Activated CD4-positive, alpha-beta memory T cell treated with anti-CD3 and anti-CD28 coated beads for 36 hours (primary cell): ENCODE measurements around the gene COPG1. TPM values are rescaled to one million over a fixed set of nuclear protein-coding genes. Genes with fewer than 3 reads are reported as not detected.
"Not testable (repeated sequence)": the region's sequence is repeated elsewhere in the genome, so short reads cannot be mapped to it uniquely, and the experiment has no call there.

Source experiments
- CTCF ChIA-PET: fragments of 350-600 bp; sonication (Branson Sonifier 250); formaldehyde crosslinking; loops from one replicate; lab custom pipeline; 2021; ENCODE audit warnings: antibody characterized with exemption, inconsistent platforms; lab: Charles Lee
- POLR2A ChIA-PET: fragments of 350-600 bp; sonication (Branson Sonifier 250); formaldehyde crosslinking; loops from one replicate; lab custom pipeline; 2021; ENCODE audit warnings: antibody characterized with exemption; lab: Charles Lee
- DNase-seq: peaks from one replicate; pipeline ENCODE4 v3.0.0-alpha.2; 2020
- H3K27ac Mint-ChIP-seq: one replicate; pipeline ENCODE4 v1.8.0; 2021; ENCODE audit warnings: mixed read lengths
- H3K27me3 Mint-ChIP-seq: one replicate; pipeline ENCODE4 v1.8.0; 2021; ENCODE audit warnings: mixed read lengths
- H3K36me3 Mint-ChIP-seq: one replicate; pipeline ENCODE4 v1.8.0; 2021; ENCODE audit warnings: mixed read lengths
- H3K4me1 Mint-ChIP-seq: one replicate; pipeline ENCODE4 v1.8.0; 2021; ENCODE audit warnings: low read depth, mixed read lengths
- H3K4me3 Mint-ChIP-seq: one replicate; pipeline ENCODE4 v1.8.0; 2021; ENCODE audit warnings: mild to moderate bottlenecking, mixed read lengths
- H3K9me3 Mint-ChIP-seq: one replicate; pipeline ENCODE4 v1.8.0; 2021; ENCODE audit warnings: mixed read lengths
- intact Hi-C: fragments of 100-400 bp; cut with micrococcal nuclease; formaldehyde crosslinking; loops from one replicate; pipeline ENCODE4 v1.15.1; 2023
- total RNA-seq, 2 experiments: library from RNA; stranded (reverse); gene quantifications; one replicate each; pipeline ENCODE4 v1.2.3, GENCODE V29; 2021

The COPG1 gene
- total RNA-seq, 2 experiments from 2014 or later: 154 to 162 TPM

DNA sequence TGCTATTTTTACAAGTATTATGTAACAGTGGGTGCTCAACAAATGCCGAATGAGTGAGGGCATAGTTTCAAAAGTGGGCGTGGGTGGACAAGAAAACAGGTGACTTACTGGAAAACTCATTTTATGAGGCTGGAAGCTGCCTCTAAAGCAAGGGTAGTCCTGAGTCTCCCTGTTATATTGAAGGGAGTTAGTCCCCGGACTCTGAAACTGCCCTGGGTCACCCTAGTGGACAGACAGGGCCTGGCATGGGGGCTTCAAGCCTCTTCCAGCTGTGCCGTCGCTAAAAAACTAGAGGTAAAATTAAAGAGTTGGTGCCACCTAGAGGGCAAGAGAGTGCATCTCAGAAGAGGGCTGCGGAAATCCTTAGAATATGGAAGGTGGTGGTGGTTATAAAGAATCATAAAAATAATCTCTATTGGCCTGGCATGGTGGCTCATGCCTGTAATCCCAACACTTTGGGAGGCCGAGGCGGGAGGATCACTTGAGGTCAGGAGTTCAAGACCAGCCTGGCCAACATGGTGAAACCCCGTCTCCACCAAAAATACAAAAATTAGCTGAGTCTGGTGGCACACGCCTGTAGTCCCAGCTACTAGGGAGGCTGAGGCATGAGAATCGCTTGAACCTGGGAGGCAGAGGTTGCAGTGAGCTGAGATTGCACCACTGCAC lies 3.6 kb upstream of the COPG1 start:
- POLR2A ChIA-PET: interaction anchor here (0.7 to 1.9 kb wide), 7 partner anchors 21 to 84 kb away, joined by 3 to 9 read pairs (median 5); partner anchors contain the start of gene CNBP
- intact Hi-C loops: loop anchor here (1.0 kb wide), 4 partner anchors 84 to 275 kb away; partner anchors contain the start of gene ISY1
- Mint-ChIP-seq H3K4me1 (peaks cover 29% of the 10 kb centered on the region), H3K36me3 (peaks cover 12% of the 10 kb centered on the region)
- peak; percentile 80 for DNase-seq
- not testable (repeated sequence) for H3K4me3 Mint-ChIP-seq, H3K27ac Mint-ChIP-seq, H3K27me3 Mint-ChIP-seq, H3K9me3 Mint-ChIP-seq
- CTCF ChIA-PET: interaction anchor here (0.7 to 6.8 kb wide), 46 partner anchors 10 to 628 kb away, joined by 3 to 113 read pairs (median 5); partner anchors contain the start of genes CNBP and RAB43

DNA sequence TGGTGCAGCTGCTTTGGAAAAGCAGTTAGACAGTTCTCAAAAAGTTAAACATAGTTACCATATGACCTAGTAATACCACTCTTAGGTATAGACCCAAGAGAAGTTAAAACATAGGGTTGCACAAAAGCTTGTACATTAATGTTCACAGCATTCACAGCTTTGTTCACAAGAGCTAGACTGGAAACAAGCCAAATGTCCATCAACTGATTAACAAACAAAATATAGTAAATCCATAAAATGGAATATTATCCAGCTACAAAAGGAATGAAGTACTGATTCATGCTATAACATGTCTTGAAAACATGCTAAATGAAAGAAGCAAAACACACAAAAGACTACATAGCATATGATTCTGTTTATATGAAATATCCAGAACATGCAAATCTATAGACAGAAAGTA lies 2.8 kb upstream of the COPG1 start:
- H3K9me3 Mint-ChIP-seq: peaks cover 3% of the 10 kb centered on the region
- peaks cover 12% of the 10 kb centered on the region for H3K36me3 Mint-ChIP-seq
- H3K27ac Mint-ChIP-seq: no peak overlapping the region
- POLR2A ChIA-PET: interaction anchor here (0.8 to 1.9 kb wide), 4 partner anchors 22 to 85 kb away, joined by 3 to 9 read pairs (median 6); partner anchors contain the start of gene CNBP
- H3K4me3 Mint-ChIP-seq: no peak overlapping the region
- no peaks in the 10 kb centered on the region for H3K27me3 Mint-ChIP-seq
- intact Hi-C loops: no loop called here
- H3K4me1 Mint-ChIP-seq: peaks cover 29% of the 10 kb centered on the region
- CTCF ChIA-PET: interaction anchor here (0.8 to 6.8 kb wide), 31 partner anchors 9 to 442 kb away, joined by 3 to 113 read pairs (median 6); partner anchors contain the start of genes CNBP and RAB43
- DNase-seq: no peak

DNA sequence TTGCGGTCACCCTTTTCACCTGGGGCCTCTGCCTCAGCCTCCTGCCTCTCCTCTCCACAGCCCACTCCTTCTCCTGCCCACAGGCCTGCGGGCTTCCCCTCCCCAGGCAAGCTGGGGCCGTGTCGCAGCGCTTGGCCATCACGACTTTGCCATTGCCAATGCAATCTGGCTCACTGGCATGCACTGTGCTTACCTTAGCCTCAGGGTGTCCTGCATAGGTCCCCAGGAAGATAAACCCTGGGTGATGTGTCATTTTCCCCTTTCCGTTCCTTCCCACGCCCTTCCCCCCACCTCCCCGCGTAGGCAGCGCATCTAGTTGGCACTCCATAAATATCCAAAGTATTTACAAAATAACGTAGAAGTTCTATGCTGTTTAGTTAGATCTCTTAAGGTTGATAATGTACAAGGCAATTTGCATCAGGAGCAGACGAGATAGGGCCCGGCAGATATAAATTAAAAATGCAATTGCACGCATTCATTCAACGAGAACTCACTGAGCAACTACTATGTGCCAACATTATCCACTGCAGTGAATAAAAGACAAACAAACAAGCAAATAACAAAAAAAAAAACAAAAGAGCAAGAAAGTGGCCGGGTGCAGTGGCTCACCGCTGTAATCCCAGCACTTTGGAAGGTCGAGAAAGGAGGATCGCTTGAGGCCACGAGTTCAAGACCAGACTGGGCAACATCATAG lies 973 bp upstream of the COPG1 start:
- ChIA-PET POLR2A (interaction anchor here (0.9 to 2.4 kb wide), 10 partner anchors 10 to 250 kb away, joined by 3 to 17 read pairs (median 7); partner anchors contain the start of gene RAB43), CTCF (interaction anchor here (1.0 to 6.8 kb wide), 7 partner anchors 9 to 277 kb away, joined by 3 to 111 read pairs (median 4); no protein-coding TSS in a partner anchor)
- Mint-ChIP-seq H3K4me1 (peaks cover 38% of the 10 kb centered on the region), H3K27me3 (no peaks in the 10 kb centered on the region), H3K36me3 (peaks cover 25% of the 10 kb centered on the region), H3K27ac (peak overlapping the region; percentile 93), H3K9me3 (no peaks in the 10 kb centered on the region), H3K4me3 (peak overlapping the region; percentile 89)
- peak; percentile 21 for DNase-seq
- intact Hi-C loops: loop anchor here (2.0 kb wide), 2 partner anchors 34 to 66 kb away; no protein-coding TSS in a partner anchor

DNA sequence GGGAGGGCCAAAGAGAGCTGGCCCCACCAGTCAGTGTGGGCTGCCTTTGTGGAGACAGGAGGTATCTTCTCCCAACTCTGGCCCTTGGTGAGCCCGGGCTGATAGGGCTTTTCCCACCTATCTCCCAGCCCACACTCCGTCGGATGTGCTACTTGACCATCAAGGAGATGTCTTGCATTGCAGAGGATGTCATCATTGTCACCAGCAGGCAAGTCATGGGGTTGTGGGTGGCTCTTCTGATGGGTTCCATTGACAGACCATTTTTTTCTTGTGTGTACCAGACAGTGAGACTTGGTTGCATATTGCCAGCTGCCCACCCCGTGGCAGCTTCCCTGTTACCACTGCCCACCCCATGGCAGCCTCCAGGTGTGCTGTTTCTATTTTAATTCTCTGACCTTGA lies 3.3 kb downstream of the COPG1 start:
- Mint-ChIP-seq H3K9me3 (no peaks in the 10 kb centered on the region), H3K4me3 (no peak overlapping the region), H3K27ac (no peak overlapping the region), H3K27me3 (no peaks in the 10 kb centered on the region), H3K36me3 (peaks cover 54% of the 10 kb centered on the region), H3K4me1 (peaks cover 29% of the 10 kb centered on the region)
- CTCF ChIA-PET: interaction anchor here (0.8 to 1.8 kb wide), 5 partner anchors 83 to 283 kb away, joined by 3 to 12 read pairs (median 3); no protein-coding TSS in a partner anchor
- no peak for DNase-seq
- intact Hi-C loops: no loop called here
- POLR2A ChIA-PET: interaction anchor here (1.0 to 1.5 kb wide), 2 partner anchors 60 to 131 kb away, joined by 3 read pairs; partner anchors contain the start of gene RAB43

DNA sequence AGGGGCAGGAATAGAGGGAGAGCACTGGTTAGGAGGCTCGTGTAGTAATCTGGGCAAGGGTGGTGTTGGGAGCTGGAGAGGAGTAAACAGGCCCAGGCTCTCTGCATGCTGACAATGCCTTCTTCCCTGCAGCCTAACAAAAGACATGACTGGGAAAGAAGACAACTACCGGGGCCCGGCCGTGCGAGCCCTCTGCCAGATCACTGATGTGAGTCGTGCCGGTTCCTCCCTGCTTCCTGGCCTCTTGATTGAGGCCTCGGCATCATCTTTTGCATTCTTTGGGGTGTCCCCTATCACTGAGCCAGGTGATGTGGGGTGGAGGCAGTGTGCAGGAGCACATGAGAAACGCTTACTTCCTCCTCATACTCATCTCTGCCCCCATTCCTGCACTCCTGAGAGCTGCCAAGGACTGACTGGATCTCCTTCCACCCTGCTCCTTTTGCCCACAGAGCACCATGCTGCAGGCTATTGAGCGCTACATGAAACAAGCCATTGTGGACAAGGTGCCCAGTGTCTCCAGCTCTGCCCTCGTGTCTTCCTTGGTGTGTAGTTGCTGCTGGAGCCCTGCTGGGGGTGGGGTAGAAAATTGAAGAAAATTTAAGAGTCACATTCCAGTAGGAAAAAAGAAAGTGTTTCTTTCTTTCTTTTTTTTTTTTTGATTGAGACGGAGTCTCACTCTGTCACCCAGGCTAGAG lies 5.3 kb downstream of the COPG1 start:
- ChIA-PET CTCF (interaction anchor here (1.6 kb wide), 1 partner anchor 9 kb away, joined by 6 read pairs; no protein-coding TSS in a partner anchor), POLR2A (no interaction called here)
- H3K4me3 Mint-ChIP-seq: no peak overlapping the region
- peaks cover 17% of the 10 kb centered on the region for H3K4me1 Mint-ChIP-seq
- no peak overlapping the region for H3K27ac Mint-ChIP-seq
- no peak for DNase-seq
- no peaks in the 10 kb centered on the region for H3K9me3 Mint-ChIP-seq
- no peaks in the 10 kb centered on the region for H3K27me3 Mint-ChIP-seq
- peaks cover 62% of the 10 kb centered on the region for H3K36me3 Mint-ChIP-seq
- intact Hi-C loops: no loop called here

DNA sequence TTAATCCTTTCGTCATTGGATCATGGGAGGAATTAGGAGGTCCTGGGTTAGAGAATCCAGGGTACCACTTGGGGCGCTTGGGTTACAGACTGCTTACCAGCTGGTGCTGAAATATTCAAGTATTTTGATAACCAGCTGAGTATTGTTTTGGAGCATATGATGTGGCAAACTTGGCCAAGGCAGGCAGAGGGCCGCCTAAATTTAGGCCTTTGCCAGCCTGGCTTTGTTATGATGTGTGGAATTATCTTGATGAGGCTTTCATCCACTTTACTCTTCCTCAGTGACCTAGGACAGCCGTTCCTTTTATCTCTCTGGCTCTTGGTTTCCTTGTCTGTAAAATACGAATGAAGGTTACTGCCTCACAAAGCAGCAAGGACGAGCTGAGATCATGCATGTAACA lies 6.9 kb downstream of the COPG1 start:
- Mint-ChIP-seq H3K27ac (no peak overlapping the region), H3K4me1 (peaks cover 9% of the 10 kb centered on the region), H3K4me3 (no peak overlapping the region), H3K36me3 (peaks cover 60% of the 10 kb centered on the region), H3K27me3 (no peaks in the 10 kb centered on the region), H3K9me3 (no peaks in the 10 kb centered on the region)
- intact Hi-C loops: no loop called here
- CTCF ChIA-PET: interaction anchor here (1.3 to 1.6 kb wide), 2 partner anchors 10 to 203 kb away, joined by 3 to 6 read pairs; no protein-coding TSS in a partner anchor
- POLR2A ChIA-PET: no interaction called here
- DNase-seq: no peak

DNA sequence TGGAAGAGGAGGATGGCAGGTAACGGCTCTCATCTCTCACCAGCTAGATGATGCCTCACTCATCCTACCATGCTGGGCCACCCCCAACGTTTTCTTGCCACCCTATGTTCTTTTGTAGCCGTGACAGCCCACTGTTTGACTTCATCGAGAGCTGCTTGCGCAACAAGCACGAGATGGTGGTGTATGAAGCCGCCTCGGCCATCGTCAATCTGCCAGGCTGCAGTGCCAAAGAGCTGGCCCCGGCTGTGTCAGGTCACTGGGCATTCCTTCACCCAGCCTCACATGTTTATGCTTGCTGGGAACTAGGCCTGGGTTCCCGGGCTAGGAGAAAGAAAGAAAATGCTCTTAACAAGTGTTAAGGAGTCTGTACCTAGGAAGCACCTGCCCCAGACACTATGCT lies 8.2 kb downstream of the COPG1 start:
- H3K27me3 Mint-ChIP-seq: no peaks in the 10 kb centered on the region
- H3K9me3 Mint-ChIP-seq: no peaks in the 10 kb centered on the region
- no peak for DNase-seq
- no peak overlapping the region for H3K27ac Mint-ChIP-seq
- H3K36me3 Mint-ChIP-seq: peaks cover 56% of the 10 kb centered on the region
- intact Hi-C loops: no loop called here
- ChIA-PET POLR2A (no interaction called here), CTCF (no interaction called here)
- H3K4me1 Mint-ChIP-seq: peaks cover under 1% of the 10 kb centered on the region
- no peak overlapping the region for H3K4me3 Mint-ChIP-seq

DNA sequence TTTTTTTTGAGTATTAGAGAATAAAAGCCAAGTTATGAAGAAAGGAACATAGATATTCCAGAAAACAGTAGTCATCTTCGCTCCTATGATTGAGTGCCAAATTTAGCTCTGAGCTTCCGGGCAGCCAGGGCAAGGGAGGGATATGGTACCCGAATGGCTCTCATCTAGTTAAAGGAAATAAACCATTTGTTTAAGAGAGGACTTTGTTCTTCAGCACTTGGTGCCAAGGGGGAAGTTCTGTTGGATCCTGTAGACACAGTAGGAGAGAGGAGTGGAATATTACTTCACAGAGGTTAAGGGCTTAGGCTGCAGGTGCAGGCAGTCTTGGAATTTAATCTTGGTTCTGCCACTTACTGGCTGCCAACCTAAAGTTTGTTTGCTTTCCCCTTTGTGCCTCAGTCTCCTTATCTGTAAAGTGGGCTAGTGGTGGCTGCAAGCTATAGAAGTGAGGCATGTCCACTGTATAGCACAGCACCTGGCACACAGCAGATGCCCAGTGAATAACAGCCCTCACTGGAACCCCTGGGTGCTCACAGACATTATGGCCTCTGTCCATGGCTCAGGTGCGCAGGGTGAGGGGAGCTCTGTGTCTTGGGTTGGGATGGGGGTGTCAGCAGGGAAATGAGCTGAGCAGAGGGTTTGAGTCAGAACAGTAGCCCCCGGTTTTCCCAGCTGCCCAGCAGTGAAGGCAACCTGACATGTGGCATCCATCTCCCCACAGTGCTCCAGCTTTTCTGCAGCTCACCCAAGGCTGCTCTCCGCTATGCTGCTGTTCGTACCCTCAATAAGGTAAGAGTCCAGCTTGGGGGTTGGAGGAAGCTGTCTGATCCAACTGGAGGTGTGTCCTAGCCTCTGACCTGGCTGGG lies 10.4 kb downstream of the COPG1 start:
- Mint-ChIP-seq H3K27ac (no peak overlapping the region), H3K9me3 (no peaks in the 10 kb centered on the region), H3K4me1 (no peaks in the 10 kb centered on the region), H3K36me3 (peaks cover 59% of the 10 kb centered on the region), H3K27me3 (no peaks in the 10 kb centered on the region), H3K4me3 (no peak overlapping the region)
- ChIA-PET CTCF (interaction anchor here (1.2 to 2.1 kb wide), 2 partner anchors 14 to 57 kb away, joined by 3 to 6 read pairs; a partner anchor contains a TSS), POLR2A (no interaction called here)
- intact Hi-C loops: no loop called here
- no peak for DNase-seq

DNA sequence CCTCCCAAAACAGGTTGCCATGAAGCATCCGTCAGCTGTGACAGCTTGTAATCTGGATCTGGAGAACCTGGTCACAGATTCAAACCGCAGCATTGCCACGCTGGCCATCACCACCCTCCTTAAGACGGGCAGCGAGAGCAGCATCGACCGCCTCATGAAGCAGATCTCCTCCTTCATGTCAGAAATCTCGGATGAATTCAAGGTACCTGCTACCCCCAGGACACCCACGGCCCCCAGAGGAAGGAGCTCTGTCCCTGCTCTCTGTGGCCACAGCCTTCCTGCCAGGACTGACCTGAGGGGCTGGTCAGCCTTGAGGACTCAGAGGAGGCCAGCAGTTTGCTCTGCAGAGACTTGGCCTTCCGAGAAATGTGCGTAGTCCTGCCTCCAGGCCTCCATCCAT lies 11.2 kb downstream of the COPG1 start:
- H3K27ac Mint-ChIP-seq: no peak overlapping the region
- POLR2A ChIA-PET: interaction anchor here (1.1 kb wide), 1 partner anchor 18 kb away, joined by 5 read pairs; the partner anchor contains the start of gene HMCES
- CTCF ChIA-PET: interaction anchor here (1.2 to 2.1 kb wide), 2 partner anchors 15 to 56 kb away, joined by 3 to 6 read pairs; a partner anchor contains a TSS
- H3K4me3 Mint-ChIP-seq: no peak overlapping the region
- no peaks in the 10 kb centered on the region for H3K9me3 Mint-ChIP-seq
- peaks cover 56% of the 10 kb centered on the region for H3K36me3 Mint-ChIP-seq
- no peak for DNase-seq
- H3K27me3 Mint-ChIP-seq: no peaks in the 10 kb centered on the region
- intact Hi-C loops: no loop called here
- no peaks in the 10 kb centered on the region for H3K4me1 Mint-ChIP-seq

DNA sequence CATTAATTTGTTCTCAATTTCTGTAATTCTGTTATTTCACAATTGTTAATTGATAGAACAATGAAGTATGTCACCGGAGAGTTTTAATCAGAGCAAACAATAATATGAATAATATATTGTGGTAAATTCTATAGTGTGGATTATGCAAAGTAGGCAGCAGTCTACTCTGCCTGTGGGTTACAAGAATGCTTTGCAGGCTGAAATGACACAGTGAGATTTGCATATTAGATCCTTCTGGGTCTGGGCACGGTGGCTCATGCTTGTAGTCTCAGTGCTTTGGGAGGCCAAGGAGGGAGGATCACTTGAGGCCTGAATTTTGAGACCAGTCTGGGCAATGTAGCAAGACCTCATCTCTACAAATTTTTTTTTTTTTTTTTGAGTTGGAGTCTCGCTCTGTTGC lies 12.5 kb downstream of the COPG1 start:
- Mint-ChIP-seq H3K4me1 (no peaks in the 10 kb centered on the region), H3K27ac (no peak overlapping the region), H3K36me3 (peaks cover 55% of the 10 kb centered on the region), H3K4me3 (no peak overlapping the region), H3K27me3 (no peaks in the 10 kb centered on the region), H3K9me3 (no peaks in the 10 kb centered on the region)
- intact Hi-C loops: no loop called here
- DNase-seq: no peak
- CTCF ChIA-PET: interaction anchor here (1.0 kb wide), 1 partner anchor 13 kb away, joined by 3 read pairs; the partner anchor contains the start of gene COPG1
- POLR2A ChIA-PET: no interaction called here
